NAMALWA (cell line): Measurements from ENCODE around the gene MICOS13.

Experiments
- DNase-seq: peaks from one replicate; pipeline ENCODE4 v3.0.0-alpha.2; 2015; ENCODE audit warnings: low spot score

Gene MICOS13

GRCh38 chr19:5667751-5668271 lies 12.5 kb downstream of the MICOS13 start:
- DNase-seq = no peak

GRCh38 chr19:5666921-5667610 lies 13.2 kb downstream of the MICOS13 start:
- no peak for DNase-seq

- DNase-seq = no peak
These were observed 14.4 kb downstream of the MICOS13 start for GRCh38 chr19:5665781-5666513.

- no peak for DNase-seq
These were observed 15.8 kb downstream of the MICOS13 start for GRCh38 chr19:5664515-5664914.

- no peak for DNase-seq
These were observed 16.4 kb downstream of the MICOS13 start for GRCh38 chr19:5663904-5664303.

- DNase-seq = no peak
These were observed 18.8 kb downstream of the MICOS13 start for GRCh38 chr19:5661483-5661882.

- DNase-seq = no peak
These were observed 24.9 kb downstream of the MICOS13 start for GRCh38 chr19:5655412-5655811.

GRCh38 chr19:5654931-5655330 lies 25.4 kb downstream of the MICOS13 start:
- DNase-seq = no peak

GRCh38 chr19:5652261-5652660 lies 28.1 kb downstream of the MICOS13 start:
- no peak for DNase-seq

- DNase-seq = no peak
These were observed 29.0 kb downstream of the MICOS13 start for GRCh38 chr19:5651361-5651760.

GRCh38 chr19:5648464-5648863 lies 31.9 kb downstream of the MICOS13 start:
- no peak for DNase-seq

GRCh38 chr19:5646703-5647102 lies 33.6 kb downstream of the MICOS13 start:
- DNase-seq = no peak

- DNase-seq = no peak
These were observed 34.9 kb downstream of the MICOS13 start for GRCh38 chr19:5645409-5645808.

GRCh38 chr19:5644037-5644436 lies 36.3 kb downstream of the MICOS13 start:
- no peak for DNase-seq

GRCh38 chr19:5643060-5643459 lies 37.3 kb downstream of the MICOS13 start:
- no peak for DNase-seq

GRCh38 chr19:5642204-5642603 lies 38.1 kb downstream of the MICOS13 start:
- no peak for DNase-seq

- no peak for DNase-seq
These were observed 39.1 kb downstream of the MICOS13 start for GRCh38 chr19:5641171-5641570.

- DNase-seq = no peak
These were observed 42.3 kb downstream of the MICOS13 start for GRCh38 chr19:5637971-5638370.

- DNase-seq = no peak
These were observed 44.9 kb downstream of the MICOS13 start for GRCh38 chr19:5635427-5635826.

GRCh38 chr19:5632657-5633056 lies 47.7 kb downstream of the MICOS13 start:
- DNase-seq = no peak

GRCh38 chr19:5632241-5632612 lies 48.1 kb downstream of the MICOS13 start:
- DNase-seq = no peak

GRCh38 chr19:5631567-5632240 lies 48.6 kb downstream of the MICOS13 start:
- DNase-seq = no peak

GRCh38 chr19:5628919-5629481 lies 51.3 kb downstream of the MICOS13 start:
- peak; percentile 31 for DNase-seq
